G401 (cell line): ENCODE measurements around the gene ACOX3. TPM values are rescaled to one million over a fixed set of nuclear protein-coding genes. Genes with fewer than 3 reads are reported as not detected.

Source experiments
- DNase-seq: peaks from one replicate; pipeline ENCODE4 v3.0.0-alpha.2; 2015; ENCODE audit warnings: low spot score
- in situ Hi-C: cut with HindIII; loops from 2 replicates; pipeline ENCODE4 v1.10.0; 2016; ENCODE audit warnings: low sequenced_read_pairs, mixed read lengths
- total RNA-seq: library from RNA; depleted of rRNA; stranded (reverse); fragments of >200 nt; shearing (Covaris generic); gene quantifications from 2 replicates; pipeline ENCODE4 v1.2.3, GENCODE V29; 2014

ACOX3 gene
- total RNA-seq, 1 experiment from 2014 or later: 46.7 TPM

DNA sequence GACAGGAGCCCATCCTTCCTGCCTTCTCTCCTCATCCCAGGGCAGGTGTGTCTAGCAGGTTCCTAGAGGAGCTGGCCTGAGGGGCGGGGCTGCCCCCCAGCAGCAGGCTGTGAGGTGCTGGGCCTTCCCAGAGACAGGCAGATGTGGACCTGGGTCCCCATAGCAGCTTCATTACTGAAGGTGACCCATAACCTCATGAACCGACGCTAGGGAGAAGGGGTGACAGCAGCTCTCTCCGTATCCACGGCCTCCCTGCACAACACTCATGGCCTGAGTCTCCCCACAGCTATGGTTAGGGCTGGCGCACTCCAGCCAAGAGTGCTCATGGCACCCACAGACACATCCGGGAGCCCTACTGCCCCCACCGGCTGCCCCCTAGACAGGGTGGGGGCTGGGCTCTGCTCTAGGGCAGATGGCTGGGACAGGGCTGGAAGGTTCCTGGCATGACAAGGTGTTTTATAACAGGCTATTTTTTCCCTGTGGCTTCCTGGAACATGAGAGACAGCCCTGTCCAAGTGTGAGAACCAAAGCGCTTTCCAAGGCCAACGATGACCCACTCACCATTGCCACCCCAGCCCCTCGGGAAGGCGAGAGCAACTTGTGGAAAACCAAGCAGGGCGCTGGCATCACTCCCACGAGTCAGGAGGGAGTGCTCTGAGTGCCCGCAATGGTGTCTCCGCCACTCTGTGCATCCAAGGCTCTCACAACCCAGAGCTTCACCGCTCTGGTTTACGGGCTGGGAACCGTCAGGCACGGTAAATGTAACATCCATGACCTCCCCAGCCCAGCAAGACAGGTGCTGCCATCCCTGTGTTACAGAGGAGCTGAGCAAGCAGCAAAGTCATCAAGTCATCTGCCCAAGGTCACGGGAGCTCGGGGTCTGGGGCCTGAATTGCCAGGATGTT is 59.8 kb downstream of the ACOX3 start:
- peak; percentile 41 for DNase-seq
- in situ Hi-C loops: no loop called here

- in situ Hi-C loops: no loop called here
- no peak for DNase-seq
Observed at GRCh38 chr4:8379771-8380170, 60.8 kb downstream of the ACOX3 start.

DNA sequence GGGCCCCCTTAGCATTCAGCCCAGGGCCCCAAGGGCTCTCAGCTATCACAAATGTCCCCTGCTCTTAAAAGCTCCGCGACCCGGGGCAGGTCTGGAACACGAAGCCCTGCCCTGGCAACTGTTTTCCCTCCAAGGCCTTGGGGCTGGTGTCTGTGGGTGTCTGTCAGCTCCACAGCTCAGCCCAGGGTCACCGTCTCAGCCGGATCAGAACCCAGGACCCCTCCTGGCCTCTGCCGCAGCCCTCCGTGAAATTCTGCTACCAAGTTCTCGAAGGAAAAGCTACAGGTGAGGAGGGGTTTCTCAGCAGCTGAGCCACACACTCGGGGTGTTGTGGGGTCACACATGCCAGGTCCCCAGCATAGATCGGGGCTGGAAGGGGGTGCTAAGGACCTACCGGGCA is 61.2 kb downstream of the ACOX3 start:
- DNase-seq: no peak
- in situ Hi-C loops: no loop called here

- in situ Hi-C loops: no loop called here
- DNase-seq: no peak
Observed at GRCh38 chr4:8378776-8379175, 61.7 kb downstream of the ACOX3 start.

DNA sequence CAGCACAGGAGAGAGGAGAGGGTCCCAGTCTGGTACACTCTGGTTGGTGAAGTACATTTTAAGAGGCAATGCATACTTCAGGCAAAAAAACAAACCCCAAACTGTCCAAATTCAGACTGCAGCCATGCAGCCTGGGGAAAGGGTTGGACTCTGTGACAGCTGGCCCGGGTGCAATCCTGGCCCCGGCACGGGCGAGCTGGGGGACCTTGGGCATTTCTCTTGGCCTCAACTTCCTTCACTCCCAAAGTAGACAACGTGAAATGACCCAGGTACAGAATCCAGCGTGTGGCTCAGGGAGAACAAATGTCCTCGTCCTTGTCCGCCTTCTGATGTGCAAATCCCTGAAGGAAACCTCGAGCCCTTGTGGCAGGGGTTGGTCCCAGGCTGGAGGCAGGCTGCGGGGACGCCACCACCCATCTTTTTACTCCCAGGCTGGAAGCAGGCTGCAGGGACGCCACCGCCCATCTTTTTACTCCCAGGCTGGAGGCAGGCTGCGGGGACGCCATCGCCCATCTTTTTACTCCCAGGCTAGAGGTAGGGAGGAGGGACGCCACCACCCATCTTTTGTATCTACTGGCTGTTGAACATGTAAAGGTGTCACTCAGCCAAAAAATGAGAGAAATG is 62.3 kb downstream of the ACOX3 start:
- no peak for DNase-seq

GRCh38 chr4:8377103-8378075 is 63.1 kb downstream of the ACOX3 start:
- in situ Hi-C loops: no loop called here
- peak; percentile 33 for DNase-seq

More for the DNA sequence above, 62.3 kb downstream of the ACOX3 start:
- in situ Hi-C loops: no loop called here

GRCh38 chr4:8376361-8377102 is 64.0 kb downstream of the ACOX3 start:
- in situ Hi-C loops: no loop called here
- no peak for DNase-seq

- no peak for DNase-seq
- in situ Hi-C loops: no loop called here
Observed at GRCh38 chr4:8374851-8375649, 65.5 kb downstream of the ACOX3 start.

DNA sequence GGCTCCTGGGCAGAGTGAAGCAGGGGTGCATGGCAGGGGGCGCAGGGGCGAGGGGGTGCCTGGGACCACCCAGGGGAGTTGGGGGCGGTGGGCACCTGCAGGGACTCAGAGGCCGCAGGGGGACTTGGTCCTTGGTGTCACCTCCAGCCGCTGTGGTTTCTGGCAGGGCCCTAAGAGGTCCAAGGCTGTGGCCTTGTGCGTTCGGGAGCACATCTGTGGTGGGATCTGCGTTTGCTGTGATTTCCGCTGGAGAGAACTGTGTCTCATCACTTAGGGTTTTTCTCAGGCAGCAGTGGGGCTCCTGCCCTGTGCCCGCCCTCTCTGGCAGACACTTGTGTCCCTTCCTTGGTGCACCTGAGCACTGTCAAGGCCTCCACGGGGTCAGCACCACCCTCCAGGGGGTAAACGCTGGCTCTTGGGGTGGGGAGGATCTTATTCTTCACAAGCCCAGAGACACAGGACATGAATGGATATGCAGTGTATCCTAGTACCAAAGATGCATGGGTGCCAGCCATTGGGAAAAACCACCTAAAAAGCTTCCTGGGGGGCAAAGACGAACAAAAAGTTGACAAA is 66.5 kb downstream of the ACOX3 start:
- in situ Hi-C loops: no loop called here
- DNase-seq: no peak

GRCh38 chr4:8373270-8373972 is 67.1 kb downstream of the ACOX3 start:
- in situ Hi-C loops: no loop called here
- no peak for DNase-seq

GRCh38 chr4:8372506-8372905 is 68.0 kb downstream of the ACOX3 start:
- in situ Hi-C loops: no loop called here
- DNase-seq: no peak

GRCh38 chr4:8371596-8371995 is 68.9 kb downstream of the ACOX3 start:
- in situ Hi-C loops: no loop called here
- no peak for DNase-seq

- no peak for DNase-seq
- in situ Hi-C loops: no loop called here
Observed at GRCh38 chr4:8370835-8371595, 69.5 kb downstream of the ACOX3 start.

- DNase-seq: no peak
- in situ Hi-C loops: no loop called here
Observed at GRCh38 chr4:8370106-8370787, 70.3 kb downstream of the ACOX3 start.

DNA sequence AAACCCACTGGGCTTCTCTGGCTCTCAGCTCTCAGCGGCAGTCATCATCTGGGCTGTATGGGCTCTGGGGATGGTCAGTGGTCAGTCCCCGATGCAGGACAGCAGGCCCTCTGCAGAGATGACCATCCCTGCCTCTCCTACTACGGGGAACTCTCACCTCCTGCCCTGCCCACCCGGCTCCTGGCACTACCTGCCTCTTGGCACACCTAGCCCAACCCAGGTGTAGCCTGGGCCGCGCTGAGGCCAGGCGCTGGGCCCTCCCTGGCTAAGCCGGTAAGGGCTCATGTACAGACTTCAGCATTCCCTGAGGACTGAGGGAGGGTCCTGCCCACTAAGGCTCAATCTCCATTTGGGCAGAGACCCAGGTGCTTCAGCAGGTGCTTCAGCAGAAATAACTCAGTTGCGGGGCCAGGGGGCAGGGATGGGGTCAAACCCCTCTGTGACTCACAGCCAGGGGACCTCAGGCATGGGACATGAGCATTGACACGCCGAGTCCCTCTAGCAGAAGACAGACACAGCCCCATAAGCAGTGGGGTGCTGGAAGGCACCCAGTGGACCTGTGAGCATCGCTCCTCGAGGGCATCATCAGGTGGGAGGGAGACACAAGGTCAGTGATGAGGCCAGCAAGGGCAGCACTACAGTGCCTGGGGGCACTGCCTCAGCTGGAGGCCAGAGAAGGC is 71.0 kb downstream of the ACOX3 start:
- in situ Hi-C loops: no loop called here
- DNase-seq: no peak
